ENCODE measurements around the gene WSB1.

DNA sequence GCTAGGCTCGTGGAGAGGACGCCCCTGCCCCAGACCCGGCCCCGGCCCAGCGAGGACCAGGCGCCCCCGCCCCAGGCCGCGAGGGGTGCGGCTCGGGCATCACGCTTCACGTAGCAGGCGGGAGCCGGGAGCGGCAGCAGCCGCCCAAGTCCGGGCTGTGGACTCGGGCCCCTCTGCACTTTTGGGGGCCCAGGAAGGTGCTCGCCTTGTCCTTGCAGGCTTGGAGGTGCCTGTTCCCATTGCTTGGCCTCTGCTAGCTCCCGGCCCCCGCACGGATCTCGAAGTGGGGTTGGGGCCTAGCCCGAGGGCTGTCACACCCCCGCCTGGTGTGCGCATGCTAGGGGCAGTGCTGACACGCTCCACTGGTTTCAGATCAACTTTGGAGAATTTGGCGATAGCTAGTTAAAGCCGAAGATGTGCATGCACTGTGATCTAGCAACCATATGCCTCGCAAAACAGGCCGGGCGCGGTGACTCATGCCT, 55.7 kb downstream of the WSB1 start:
- TF ChIP-seq, protein P1, sequence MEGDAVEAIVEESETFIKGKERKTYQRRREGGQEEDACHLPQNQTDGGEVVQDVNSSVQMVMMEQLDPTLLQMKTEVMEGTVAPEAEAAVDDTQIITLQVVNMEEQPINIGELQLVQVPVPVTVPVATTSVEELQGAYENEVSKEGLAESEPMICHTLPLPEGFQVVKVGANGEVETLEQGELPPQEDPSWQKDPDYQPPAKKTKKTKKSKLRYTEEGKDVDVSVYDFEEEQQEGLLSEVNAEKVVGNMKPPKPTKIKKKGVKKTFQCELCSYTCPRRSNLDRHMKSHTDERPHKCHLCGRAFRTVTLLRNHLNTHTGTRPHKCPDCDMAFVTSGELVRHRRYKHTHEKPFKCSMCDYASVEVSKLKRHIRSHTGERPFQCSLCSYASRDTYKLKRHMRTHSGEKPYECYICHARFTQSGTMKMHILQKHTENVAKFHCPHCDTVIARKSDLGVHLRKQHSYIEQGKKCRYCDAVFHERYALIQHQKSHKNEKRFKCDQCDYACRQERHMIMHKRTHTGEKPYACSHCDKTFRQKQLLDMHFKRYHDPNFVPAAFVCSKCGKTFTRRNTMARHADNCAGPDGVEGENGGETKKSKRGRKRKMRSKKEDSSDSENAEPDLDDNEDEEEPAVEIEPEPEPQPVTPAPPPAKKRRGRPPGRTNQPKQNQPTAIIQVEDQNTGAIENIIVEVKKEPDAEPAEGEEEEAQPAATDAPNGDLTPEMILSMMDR (IDR thresholded peaks at IDR 0.05) = no peak
- no peak for TF ChIP-seq POLR2A (IDR thresholded peaks at IDR 0.05)

Measured in gastroesophageal sphincter (tissue), 3 donors.